GM23248 (cell line): Measurements from ENCODE around the gene SDCCAG8. TPM values are rescaled to one million over a fixed set of nuclear protein-coding genes. Genes with fewer than 3 reads are reported as not detected.

Source experiments
- DNase-seq: peaks from one replicate; pipeline ENCODE4 v3.0.0-alpha.2; 2015
- H2AFZ ChIP-seq: fragments of 200-600 bp; sonication (generic); 2 replicates; pipeline ENCODE4 v1.6.1; 2016; ENCODE audit warnings: antibody characterized with exemption
- H3F3A ChIP-seq: fragments of 200-600 bp; sonication (generic); 2 replicates; pipeline ENCODE4 v1.6.1; 2016; ENCODE audit warnings: mild to moderate bottlenecking, antibody characterized with exemption, mixed run types; ENCODE audit not compliant: insufficient read depth
- H3K27ac ChIP-seq: fragments of 200-600 bp; sonication (generic); 2 replicates; pipeline ENCODE4 v1.5.1; 2016; ENCODE audit warnings: mild to moderate bottlenecking
- H3K27me3 ChIP-seq: fragments of 200-600 bp; sonication (generic); replicated peaks from 2 replicates; pipeline ENCODE4 v1.6.1; 2016; ENCODE audit warnings: mild to moderate bottlenecking; ENCODE audit not compliant: insufficient read depth
- H3K36me3 ChIP-seq: fragments of 200-600 bp; sonication (generic); 2 replicates; pipeline ENCODE4 v1.6.1; 2016; ENCODE audit warnings: low read depth, mild to moderate bottlenecking
- H3K4me1 ChIP-seq: fragments of 200-600 bp; sonication (generic); 2 replicates; pipeline ENCODE4 v1.6.1; 2016; ENCODE audit warnings: mild to moderate bottlenecking; ENCODE audit not compliant: insufficient read depth
- H3K4me2 ChIP-seq: fragments of 200-600 bp; sonication (generic); one replicate; pipeline ENCODE4 v1.6.1; 2016; ENCODE audit warnings: mild to moderate bottlenecking; ENCODE audit not compliant: unreplicated experiment
- H3K4me3 ChIP-seq: fragments of 200-600 bp; sonication (generic); 2 replicates; pipeline ENCODE4 v1.5.1; 2016; ENCODE audit warnings: mild to moderate bottlenecking
- H3K79me2 ChIP-seq: fragments of 200-600 bp; sonication (generic); 2 replicates; pipeline ENCODE4 v1.6.1; 2016; ENCODE audit warnings: mild to moderate bottlenecking; ENCODE audit not compliant: insufficient read depth
- H3K9ac ChIP-seq: fragments of 200-600 bp; sonication (generic); 2 replicates; pipeline ENCODE4 v1.6.1; 2016; ENCODE audit warnings: mild to moderate bottlenecking
- H3K9me2 ChIP-seq: fragments of 200-600 bp; sonication (generic); 2 replicates; pipeline ENCODE4 v1.6.1; 2016; ENCODE audit warnings: mixed run types, mild to moderate bottlenecking, moderate library complexity; ENCODE audit not compliant: insufficient read depth
- H3K9me3 ChIP-seq: fragments of 200-600 bp; sonication (generic); one replicate; pipeline ENCODE4 v1.6.1; 2017; ENCODE audit warnings: low read depth
- H4K20me1 ChIP-seq: fragments of 200-600 bp; sonication (generic); 2 replicates; pipeline ENCODE4 v1.6.0; 2016; ENCODE audit not compliant: insufficient read depth
- EZH2 ChIP-seq: fragments of 200-600 bp; sonication (generic); IDR thresholded peaks from 2 replicates; pipeline ENCODE4 v1.6.1; 2018; ENCODE audit warnings: antibody characterized with exemption, mild to moderate bottlenecking; ENCODE audit not compliant: insufficient read depth, poor library complexity, severe bottlenecking
- EZH2phosphoT487 ChIP-seq: fragments of 200-600 bp; sonication (generic); IDR thresholded peaks from 2 replicates; pipeline ENCODE4 v1.6.1; 2018; ENCODE audit warnings: antibody characterized with exemption, moderate library complexity, mild to moderate bottlenecking, low read depth; ENCODE audit not compliant: insufficient read depth
- WGBS, 2 experiments: methylation state at CpG; one replicate each; pipeline ENCODE4 v1.1.6; 2015 to 2017; ENCODE audit warnings: low lambda C conversion rate in 2 of 2, low coverage in 1 of 2; ENCODE audit errors: missing lambda C conversion rate in 2 of 2; 5-methylcytosine and 5-hydroxymethylcytosine counted together
- in situ Hi-C: fragments of 300-500 bp; cut with MboI; formaldehyde crosslinking; loops from 2 replicates; pipeline ENCODE4 v1.15.0; 2020
- polyA plus RNA-seq: library from polyadenylated mRNA; unstranded; fragments of >200 nt; fragmentation: Nextera tagmentation; extraction: Ambion mirVana; gene quantifications from 2 replicates; pipeline ENCODE4 v1.2.1, GENCODE V29; 2016
- total RNA-seq: library from RNA; depleted of rRNA; stranded (reverse); fragments of >200 nt; shearing (Covaris generic); gene quantifications from 2 replicates; pipeline ENCODE4 v1.2.3, GENCODE V29; 2014

SDCCAG8 gene
- total and polyA plus RNA-seq, 2 experiments from 2014 or later, result 29.4 to 45.3 TPM

DNA sequence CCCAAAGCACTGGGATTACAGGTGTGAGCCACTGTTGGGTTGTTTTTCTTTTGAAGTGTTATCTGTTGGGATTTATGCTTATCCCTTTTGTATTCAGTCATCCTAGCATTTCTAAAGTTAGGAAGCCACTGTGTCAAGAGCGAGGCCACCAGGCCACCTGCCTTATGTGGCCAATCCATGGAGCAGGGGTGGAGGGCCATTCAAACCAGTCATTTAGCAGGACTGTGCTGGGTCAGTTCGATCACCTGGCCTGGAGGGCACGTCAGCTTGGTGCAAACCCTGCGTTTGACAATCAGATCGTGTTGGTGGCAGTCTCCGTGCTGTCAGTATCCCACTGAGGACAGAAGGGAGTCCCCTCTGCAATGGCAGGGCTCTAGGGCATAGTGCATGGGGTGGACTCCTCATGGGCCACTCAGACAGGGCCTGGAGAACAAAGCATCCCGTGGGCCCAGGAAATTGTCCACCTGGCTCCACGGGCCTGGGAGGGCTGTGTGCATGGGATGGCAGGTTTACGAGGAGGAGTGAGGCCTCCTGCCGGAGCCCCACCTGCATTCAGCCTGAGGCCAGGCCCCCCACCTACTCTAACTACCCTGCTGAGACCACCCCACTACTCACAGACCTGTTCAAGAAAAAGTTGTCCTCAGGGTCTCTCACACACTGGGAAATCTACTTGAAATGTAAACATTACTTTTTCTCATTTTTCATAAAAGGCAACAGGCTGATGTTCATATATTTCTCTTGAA is 242.3 kb downstream of the SDCCAG8 start:
- peaks cover 35% of the 10 kb centered on the region for H3F3A ChIP-seq
- TF ChIP-seq EZH2 (no peak), EZH2phosphoT487 (no peak)
- no peaks in the 10 kb centered on the region for H4K20me1 ChIP-seq
- no peak overlapping the region for H3K4me2 ChIP-seq
- H3K9me3 ChIP-seq, result no peaks in the 10 kb centered on the region
- no peaks in the 10 kb centered on the region for H3K27me3 ChIP-seq
- H3K4me3 ChIP-seq, result no peak overlapping the region
- no peak overlapping the region for H3K27ac ChIP-seq
- in situ Hi-C loops, result no loop called here
- 0 out of 2 replicates have a peak, but pooled peaks cover 8% of the 10 kb centered on the region for H3K36me3 ChIP-seq
- H2AFZ ChIP-seq, result no peak overlapping the region
- H3K79me2 ChIP-seq, result no peaks in the 10 kb centered on the region
- DNase-seq, result no peak
- no peak overlapping the region for H3K9ac ChIP-seq
- whole genome bisulfite sequencing, 2 experiments, result 93 to 94% methylated on average over 9 to 10 of the region's 10 CpGs
- H3K9me2 ChIP-seq, result no peaks in the 10 kb centered on the region
- H3K4me1 ChIP-seq, result peaks cover 35% of the 10 kb centered on the region

DNA sequence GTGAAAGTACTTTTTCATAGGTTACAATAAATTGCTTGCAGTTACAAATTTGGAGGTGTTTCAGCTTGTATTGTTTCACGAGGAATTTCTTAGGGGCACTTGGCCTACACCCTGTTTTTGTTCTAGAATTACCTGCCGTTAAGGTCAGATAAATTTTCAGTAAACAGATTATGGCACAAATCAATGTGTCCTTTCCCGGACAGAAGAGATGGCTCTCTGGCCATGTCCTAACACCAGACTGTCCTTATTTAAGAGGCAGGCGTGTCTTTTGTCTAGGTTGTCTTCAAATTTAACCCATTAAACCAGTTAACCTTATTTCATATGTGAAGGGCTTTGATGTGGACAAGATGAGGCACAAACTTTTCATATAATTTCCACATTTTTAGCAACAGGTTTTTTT is 243.4 kb downstream of the SDCCAG8 start:
- Histone ChIP-seq H4K20me1 (no peaks in the 10 kb centered on the region), H3K79me2 (no peaks in the 10 kb centered on the region), H3K27ac (no peak overlapping the region), H3K9me2 (no peaks in the 10 kb centered on the region), H3K4me1 (peaks cover 24% of the 10 kb centered on the region), H3F3A (peaks cover 25% of the 10 kb centered on the region), H3K9ac (no peak overlapping the region), H3K9me3 (no peaks in the 10 kb centered on the region), H3K36me3 (0 out of 2 replicates have a peak, but pooled peaks cover 8% of the 10 kb centered on the region), H3K4me3 (no peak overlapping the region), H3K4me2 (no peak overlapping the region), H3K27me3 (no peaks in the 10 kb centered on the region), H2AFZ (no peak overlapping the region)
- 77% methylated on average over 4 of the region's 4 CpGs for WGBS, 2 experiments
- no peak for DNase-seq
- TF ChIP-seq EZH2, result no peak
- TF ChIP-seq EZH2phosphoT487, result no peak
- in situ Hi-C loops, result no loop called here

GRCh38 chr1:243499711-243500110 is 243.9 kb downstream of the SDCCAG8 start:
- 90 to 95% methylated on average over 10 of the region's 10 CpGs for WGBS, 2 experiments
- Histone ChIP-seq H3K27ac (no peak overlapping the region), H3K9ac (no peak overlapping the region), H4K20me1 (no peaks in the 10 kb centered on the region), H3K4me1 (peaks cover 22% of the 10 kb centered on the region), H3K9me2 (no peaks in the 10 kb centered on the region), H3F3A (peaks cover 21% of the 10 kb centered on the region), H3K79me2 (no peaks in the 10 kb centered on the region), H3K36me3 (0 out of 2 replicates have a peak, but pooled peaks cover 8% of the 10 kb centered on the region), H3K4me2 (no peak overlapping the region), H2AFZ (no peak overlapping the region), H3K27me3 (no peaks in the 10 kb centered on the region), H3K9me3 (no peaks in the 10 kb centered on the region), H3K4me3 (no peak overlapping the region)
- DNase-seq, result no peak
- in situ Hi-C loops, result no loop called here
- TF ChIP-seq EZH2phosphoT487 (no peak), EZH2 (no peak)

GRCh38 chr1:243500512-243500911 is 244.7 kb downstream of the SDCCAG8 start:
- Histone ChIP-seq H3K27me3 (no peaks in the 10 kb centered on the region), H3K79me2 (no peaks in the 10 kb centered on the region), H4K20me1 (no peaks in the 10 kb centered on the region), H3K27ac (peak overlapping the region; percentile 59), H3K9ac (no peak overlapping the region), H2AFZ (no peak overlapping the region), H3K4me2 (no peak overlapping the region), H3K4me1 (peaks cover 22% of the 10 kb centered on the region), H3F3A (peaks cover 20% of the 10 kb centered on the region), H3K9me3 (no peaks in the 10 kb centered on the region), H3K36me3 (0 out of 2 replicates have a peak, but pooled peaks cover 8% of the 10 kb centered on the region), H3K4me3 (no peak overlapping the region), H3K9me2 (no peaks in the 10 kb centered on the region)
- WGBS, 2 experiments, result 80 to 86% methylated on average over 5 of the region's 5 CpGs
- TF ChIP-seq EZH2 (no peak), EZH2phosphoT487 (no peak)
- in situ Hi-C loops, result no loop called here
- DNase-seq, result peak; percentile 10
